A549 (cell line): ENCODE measurements around the gene SLC6A2. TPM values are rescaled to one million over a fixed set of nuclear protein-coding genes. Genes with fewer than 3 reads are reported as not detected.
A peak's percentile ranks its signal among the peaks of the same experiment; 100 is the strongest.

Experiments used
- ATAC-seq, 2 experiments: fragments of 200-7000 bp in 1 of 2; fragments of >200 bp in 1 of 2; cut with Nextera tagmentation in 1 of 2; cut with Tn5 transposase in 1 of 2; 3 replicates each; pipeline versions ENCODE4 v1.8.0 to v1.9.1; 2018 to 2020; ENCODE audit warnings: mild to moderate bottlenecking in 1 of 2, moderate library complexity in 1 of 2
- CTCF ChIA-PET: fragments of 300-600 bp; sonication (Branson Sonifier 250); formaldehyde crosslinking; extraction: SDS; loops from one replicate; lab custom pipeline; 2021; ENCODE audit warnings: antibody characterized with exemption, inconsistent platforms; lab: Yijun Ruan, JAX
- POLR2A ChIA-PET: fragments of 350-600 bp; formaldehyde crosslinking; extraction: SDS; loops from one replicate; lab custom pipeline; 2021; ENCODE audit warnings: antibody characterized with exemption, inconsistent platforms; lab: Yijun Ruan, JAX
- DNase-seq, 2 experiments: peaks; one replicate each; pipeline versions ENCODE4 v3.0.0 to v3.0.0-alpha.2; 2011 to 2016; ENCODE audit warnings: low read depth in 1 of 2, low spot score in 1 of 2
- FAIRE-seq: peaks from 2 replicates; lab custom pipeline; 2011; peaks lifted over from hg19 to GRCh38; lab: Jason Lieb, UNC
- H3K27ac ChIP-seq, 2 experiments: fragments of >200 bp; sonication (Bioruptor Twin); formaldehyde crosslinking; 3 replicates each; pipeline ENCODE4 v1.5.1; 2016 to 2017
- H3K4me1 ChIP-seq: fragments of >200 bp; sonication (Bioruptor Twin); formaldehyde crosslinking; 3 replicates; pipeline ENCODE4 v1.6.1; 2016
- H3K4me2 ChIP-seq: fragments of >200 bp; sonication (Bioruptor Twin); formaldehyde crosslinking; 3 replicates; pipeline ENCODE4 v1.6.1; 2016
- H3K4me3 ChIP-seq: fragments of >200 bp; sonication (Bioruptor Twin); formaldehyde crosslinking; 3 replicates; pipeline ENCODE4 v1.5.1; 2016
- H3K9me3 ChIP-seq: fragments of >200 bp; sonication (Bioruptor Twin); formaldehyde crosslinking; 3 replicates; pipeline ENCODE4 v1.6.1; 2016
- BHLHE40 ChIP-seq: IDR thresholded peaks from 2 replicates; pipeline ENCODE4 v1.6.1; 2012; ENCODE audit warnings: low read depth, low read length, inconsistent platforms
- CBX2 ChIP-seq: fragments of 200-600 bp; sonication (generic); IDR thresholded peaks from 2 replicates; pipeline ENCODE4 v1.6.1; 2016; ENCODE audit warnings: low read depth, mild to moderate bottlenecking, borderline replicate concordance
- CEBPB ChIP-seq, 2 experiments: fragments of >200 bp in 1 of 2; sonication (Bioruptor Twin) in 1 of 2; formaldehyde crosslinking in 1 of 2; IDR thresholded peaks; 2 replicates each; pipeline ENCODE4 v1.6.1; 2012 to 2016
- E2F6 ChIP-seq: IDR thresholded peaks from 2 replicates; pipeline ENCODE4 v1.6.1; 2012; ENCODE audit warnings: low read depth, borderline replicate concordance
- FOXS1 ChIP-seq: fragments of 250-450 bp; sonication (Bioruptor Pico); IDR thresholded peaks from 2 replicates; pipeline ENCODE4 v1.5.0; 2020; ENCODE audit warnings: mild to moderate bottlenecking, moderate library complexity
- GATA3 ChIP-seq: IDR thresholded peaks from 2 replicates; pipeline ENCODE4 v1.6.1; 2012; ENCODE audit warnings: borderline replicate concordance
- MAFK ChIP-seq: fragments of 450-650 bp; IDR thresholded peaks from 2 replicates; pipeline ENCODE4 v1.6.1; 2014; ENCODE audit not compliant: partially characterized antibody
- RAD21 ChIP-seq, 2 experiments: fragments of >200 bp in 1 of 2; sonication (Bioruptor Twin) in 1 of 2; formaldehyde crosslinking in 1 of 2; IDR thresholded peaks in 1 of 2; conservative IDR thresholded peaks in 1 of 2; 2 replicates in 1 of 2; 3 replicates in 1 of 2; pipeline ENCODE4 v1.6.1; 2012 to 2018; ENCODE audit warnings: inconsistent platforms in 1 of 2
- RFX5 ChIP-seq: fragments of 450-650 bp; IDR thresholded peaks from 2 replicates; pipeline ENCODE4 v1.7.1; 2014; ENCODE audit warnings: antibody characterized with exemption, mild to moderate bottlenecking, moderate library complexity
- RNF2 ChIP-seq: fragments of 200-600 bp; sonication (generic); IDR thresholded peaks from 2 replicates; pipeline ENCODE4 v1.6.1; 2016; ENCODE audit warnings: low read depth, mild to moderate bottlenecking, antibody characterized with exemption, moderate library complexity, borderline replicate concordance
- SMC3 ChIP-seq: fragments of >200 bp; sonication (Bioruptor Twin); formaldehyde crosslinking; IDR thresholded peaks from 3 replicates; pipeline ENCODE4 v1.6.1; 2018; ENCODE audit warnings: inconsistent platforms
- ZC3H11A ChIP-seq: fragments of 450-650 bp; IDR thresholded peaks from 2 replicates; pipeline ENCODE4 v1.6.1; 2014; ENCODE audit warnings: antibody characterized with exemption, mild to moderate bottlenecking
- ZSCAN20 ChIP-seq: fragments of 250-450 bp; sonication (Bioruptor Pico); IDR thresholded peaks from 2 replicates; pipeline ENCODE4 v1.8.0; 2022; ENCODE audit warnings: mild to moderate bottlenecking, moderate library complexity
- WGBS: methylation state at CpG from one replicate; pipeline ENCODE4 v1.1.6; 2017; ENCODE audit errors: missing lambda C conversion rate; 5-methylcytosine and 5-hydroxymethylcytosine counted together
- polyA plus RNA-seq, 4 experiments: library from polyadenylated mRNA; depleted of rRNA in 3 of 4; stranded (reverse); fragments of >200 nt; fragmentation: RNase III in 1 of 4; extraction: RNeasy Plus Mini Kit Qiagen cat#74134 plus additional on column Dnase treatment in 1 of 4; gene quantifications; 2 replicates in 3 of 4; 3 replicates in 1 of 4; pipeline ENCODE4 v1.2.3, GENCODE V29; 2011 to 2017
- TF ChIP-seq, protein P1 (sequence below): fragments of >200 bp; sonication (Bioruptor Twin); formaldehyde crosslinking; IDR thresholded peaks from 3 replicates; pipeline ENCODE4 v1.5.1; 2016

The SLC6A2 gene
- polyA plus RNA-seq, 2 of the 4 experiments (the other 2 are of a cell fraction) = not detected

DNA sequence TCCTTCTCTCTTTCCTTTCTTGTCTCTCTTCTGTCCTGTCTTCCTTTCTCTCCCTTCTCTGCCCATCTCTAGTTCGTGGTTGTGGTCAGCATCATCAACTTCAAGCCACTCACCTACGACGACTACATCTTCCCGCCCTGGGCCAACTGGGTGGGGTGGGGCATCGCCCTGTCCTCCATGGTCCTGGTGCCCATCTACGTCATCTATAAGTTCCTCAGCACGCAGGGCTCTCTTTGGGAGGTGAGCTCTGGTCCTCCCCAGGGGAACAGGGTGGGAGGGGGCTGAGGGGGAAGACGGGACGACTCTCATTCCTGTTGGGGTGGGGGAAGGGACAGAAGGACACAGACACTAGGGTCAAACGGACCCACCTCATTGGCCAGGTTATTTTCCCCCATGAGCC lies 44.3 kb downstream of the SLC6A2 start (continued):
- TF ChIP-seq CBX2 (no peak), ZC3H11A (no peak)

GRCh38 chr16:55700961-55701360 lies 45.2 kb downstream of the SLC6A2 start:
- CTCF ChIA-PET = interaction anchor here (0.7 to 26.4 kb wide), 14 partner anchors 10 to 249 kb away, joined by 3 to 554 read pairs (median 5); no protein-coding TSS in a partner anchor
- no peak for FAIRE-seq
- POLR2A ChIA-PET = no interaction called here
- no peak for ATAC-seq
- H3K4me3 ChIP-seq = no peak overlapping the region
- no peaks in the 10 kb centered on the region for H3K9me3 ChIP-seq
- no peak overlapping the region for H3K4me2 ChIP-seq
- TF ChIP-seq FOXS1 (CRISPR knock-in tag) (no peak), RNF2 (no peak), MAFK (no peak), E2F6 (no peak), CBX2 (no peak), GATA3 (no peak), RFX5 (no peak), BHLHE40 (no peak)
- TF ChIP-seq, protein P1, sequence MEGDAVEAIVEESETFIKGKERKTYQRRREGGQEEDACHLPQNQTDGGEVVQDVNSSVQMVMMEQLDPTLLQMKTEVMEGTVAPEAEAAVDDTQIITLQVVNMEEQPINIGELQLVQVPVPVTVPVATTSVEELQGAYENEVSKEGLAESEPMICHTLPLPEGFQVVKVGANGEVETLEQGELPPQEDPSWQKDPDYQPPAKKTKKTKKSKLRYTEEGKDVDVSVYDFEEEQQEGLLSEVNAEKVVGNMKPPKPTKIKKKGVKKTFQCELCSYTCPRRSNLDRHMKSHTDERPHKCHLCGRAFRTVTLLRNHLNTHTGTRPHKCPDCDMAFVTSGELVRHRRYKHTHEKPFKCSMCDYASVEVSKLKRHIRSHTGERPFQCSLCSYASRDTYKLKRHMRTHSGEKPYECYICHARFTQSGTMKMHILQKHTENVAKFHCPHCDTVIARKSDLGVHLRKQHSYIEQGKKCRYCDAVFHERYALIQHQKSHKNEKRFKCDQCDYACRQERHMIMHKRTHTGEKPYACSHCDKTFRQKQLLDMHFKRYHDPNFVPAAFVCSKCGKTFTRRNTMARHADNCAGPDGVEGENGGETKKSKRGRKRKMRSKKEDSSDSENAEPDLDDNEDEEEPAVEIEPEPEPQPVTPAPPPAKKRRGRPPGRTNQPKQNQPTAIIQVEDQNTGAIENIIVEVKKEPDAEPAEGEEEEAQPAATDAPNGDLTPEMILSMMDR = no peak
- TF ChIP-seq, all 56 proteins: peak for 0
- 39% methylated on average over 3 of the region's 3 CpGs for WGBS
- Histone ChIP-seq H3K27ac (no peak overlapping the region), H3K4me1 (no peaks in the 10 kb centered on the region)
- DNase-seq = peak in 1 of 2 experiments; percentile 10

GRCh38 chr16:55701442-55702319 lies 45.9 kb downstream of the SLC6A2 start:
- no peak for FAIRE-seq
- no peaks in the 10 kb centered on the region for H3K9me3 ChIP-seq
- no peaks in the 10 kb centered on the region for H3K4me1 ChIP-seq
- CTCF ChIA-PET = interaction anchor here (0.7 to 26.4 kb wide), 26 partner anchors 9 to 250 kb away, joined by 3 to 554 read pairs (median 4); no protein-coding TSS in a partner anchor
- H3K4me2 ChIP-seq = no peak overlapping the region
- POLR2A ChIA-PET = interaction anchor here (0.7 kb wide), 1 partner anchor 41 kb away, joined by 7 read pairs; no protein-coding TSS in a partner anchor
- H3K4me3 ChIP-seq = no peak overlapping the region
- TF ChIP-seq CEBPB (IDR thresholded peaks at IDR 0.05) (no peak), ZSCAN20 (no peak), SMC3 (peak; percentile 81), RAD21 (conservative IDR thresholded peaks at IDR 0.05 in 1 of 2, IDR thresholded peaks at IDR 0.05 in 1 of 2) (peak; percentile 60 to 74)
- TF ChIP-seq, protein P1 = peak; percentile 61
- H3K27ac ChIP-seq = no peak overlapping the region
- peak; percentile 46 to 47 for DNase-seq
- peak; percentile 70 to 92; a peak in 5 of 6 replicates for ATAC-seq
- 36% methylated on average over 9 of the region's 9 CpGs for WGBS
